Cerebellar cortex (tissue), 1 donor: ENCODE results near the gene CYYR1.

Experiments
- DNase-seq: peaks from one replicate; pipeline ENCODE4 v3.0.0-alpha.2; 2015; ENCODE audit warnings: low spot score

The CYYR1 gene

GRCh38 chr21:26553898-26554297, 19.2 kb downstream of the CYYR1 start:
- no peak for DNase-seq

GRCh38 chr21:26550326-26550725, 22.8 kb downstream of the CYYR1 start:
- no peak for DNase-seq

- DNase-seq, result no peak
Measured at GRCh38 chr21:26546446-26547097, 26.5 kb downstream of the CYYR1 start.

- DNase-seq, result no peak
Measured at GRCh38 chr21:26544201-26544775, 28.8 kb downstream of the CYYR1 start.

- no peak for DNase-seq
Measured at GRCh38 chr21:26540651-26541050, 32.4 kb downstream of the CYYR1 start.

- DNase-seq, result no peak
Measured at GRCh38 chr21:26539566-26539965, 33.5 kb downstream of the CYYR1 start.

- DNase-seq, result no peak
Measured at GRCh38 chr21:26534517-26534916, 38.6 kb downstream of the CYYR1 start.

GRCh38 chr21:26532208-26532607, 40.9 kb downstream of the CYYR1 start:
- DNase-seq, result no peak

- DNase-seq, result no peak
Measured at GRCh38 chr21:26529526-26529925, 43.6 kb downstream of the CYYR1 start.

- DNase-seq, result no peak
Measured at GRCh38 chr21:26528882-26529281, 44.2 kb downstream of the CYYR1 start.

- DNase-seq, result no peak
Measured at GRCh38 chr21:26522704-26523103, 50.4 kb downstream of the CYYR1 start.

GRCh38 chr21:26519142-26519541, 53.9 kb downstream of the CYYR1 start:
- DNase-seq, result no peak

GRCh38 chr21:26515257-26515656, 57.8 kb downstream of the CYYR1 start:
- DNase-seq, result no peak

- no peak for DNase-seq
Measured at GRCh38 chr21:26513212-26513611, 59.9 kb downstream of the CYYR1 start.

GRCh38 chr21:26512664-26513063, 60.4 kb downstream of the CYYR1 start:
- no peak for DNase-seq

- no peak for DNase-seq
Measured at GRCh38 chr21:26508903-26509302, 64.2 kb downstream of the CYYR1 start.

- DNase-seq, result no peak
Measured at GRCh38 chr21:26506956-26507355, 66.1 kb downstream of the CYYR1 start.

- DNase-seq, result no peak
Measured at GRCh38 chr21:26505211-26505610, 67.9 kb downstream of the CYYR1 start.

GRCh38 chr21:26503414-26503813, 69.7 kb downstream of the CYYR1 start:
- no peak for DNase-seq

- DNase-seq, result no peak
Measured at GRCh38 chr21:26501495-26502021, 71.5 kb downstream of the CYYR1 start.

GRCh38 chr21:26499495-26499894, 73.6 kb downstream of the CYYR1 start:
- DNase-seq, result no peak

GRCh38 chr21:26495283-26495849, 77.7 kb downstream of the CYYR1 start:
- no peak for DNase-seq

- no peak for DNase-seq
Measured at GRCh38 chr21:26491663-26492062, 81.4 kb downstream of the CYYR1 start.

- no peak for DNase-seq
Measured at GRCh38 chr21:26490771-26491170, 82.3 kb downstream of the CYYR1 start.
